ENCODE data around the gene ATF6. TPM values are rescaled to one million over a fixed set of nuclear protein-coding genes. Genes with fewer than 3 reads are reported as not detected.

The ATF6 gene
- polyA plus RNA-seq, 2 of the 4 experiments (the other 2 are of a cell fraction), result 8.6 to 28.0 TPM

DNA sequence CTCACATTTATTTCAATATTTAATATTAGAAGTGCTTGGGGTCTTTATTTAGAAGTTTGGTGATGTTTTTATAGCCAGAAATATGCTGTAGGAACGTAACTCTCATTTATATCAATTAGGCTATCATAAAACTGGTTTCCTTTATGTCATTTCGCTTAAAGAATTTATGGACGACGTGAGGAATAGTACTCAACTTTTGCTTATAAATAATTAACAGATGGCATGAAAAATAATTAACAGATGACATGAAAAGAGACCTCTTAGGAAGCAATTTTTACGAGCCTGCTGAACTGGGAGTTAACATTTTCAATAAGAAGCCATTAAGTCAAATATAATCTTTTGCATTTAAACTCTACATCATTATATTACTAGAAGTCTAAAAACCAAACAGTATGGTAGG lies 134.0 kb downstream of the ATF6 start:
- POLR2A ChIA-PET, result no interaction called here
- H3K27ac ChIP-seq, result no peak overlapping the region
- no peaks in the 10 kb centered on the region for H3K4me1 ChIP-seq
- WGBS (ENCODE audit: missing lambda C conversion rate), result 77% methylated on average over 5 of the region's 5 CpGs
- H3K4me3 ChIP-seq, result no peak overlapping the region
- ATAC-seq (no peak), FAIRE-seq (no peak), DNase-seq (ENCODE audit: low read depth in 1 of 2, low spot score in 1 of 2) (no peak)
- no peak overlapping the region for H3K4me2 ChIP-seq
- TF ChIP-seq SMC3 (IDR thresholded peaks at IDR 0.05), result no peak
- no peak for TF ChIP-seq SREBF2 (IDR thresholded peaks at IDR 0.05)
- TF ChIP-seq FOXS1 (CRISPR knock-in tag; IDR thresholded peaks at IDR 0.05), result no peak
- TF ChIP-seq, protein P1, sequence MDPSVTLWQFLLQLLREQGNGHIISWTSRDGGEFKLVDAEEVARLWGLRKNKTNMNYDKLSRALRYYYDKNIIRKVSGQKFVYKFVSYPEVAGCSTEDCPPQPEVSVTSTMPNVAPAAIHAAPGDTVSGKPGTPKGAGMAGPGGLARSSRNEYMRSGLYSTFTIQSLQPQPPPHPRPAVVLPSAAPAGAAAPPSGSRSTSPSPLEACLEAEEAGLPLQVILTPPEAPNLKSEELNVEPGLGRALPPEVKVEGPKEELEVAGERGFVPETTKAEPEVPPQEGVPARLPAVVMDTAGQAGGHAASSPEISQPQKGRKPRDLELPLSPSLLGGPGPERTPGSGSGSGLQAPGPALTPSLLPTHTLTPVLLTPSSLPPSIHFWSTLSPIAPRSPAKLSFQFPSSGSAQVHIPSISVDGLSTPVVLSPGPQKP (IDR thresholded peaks at IDR 0.05; ENCODE audit: low read depth, low read length), result no peak
- TF ChIP-seq CTCF (IDR thresholded peaks at IDR 0.05), result no peak
- no peak for TF ChIP-seq TP53 (CRISPR knock-in tag; IDR thresholded peaks at IDR 0.05)
- TF ChIP-seq, protein P2, sequence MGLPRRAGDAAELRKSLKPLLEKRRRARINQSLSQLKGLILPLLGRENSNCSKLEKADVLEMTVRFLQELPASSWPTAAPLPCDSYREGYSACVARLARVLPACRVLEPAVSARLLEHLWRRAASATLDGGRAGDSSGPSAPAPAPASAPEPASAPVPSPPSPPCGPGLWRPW (IDR thresholded peaks at IDR 0.05), result no peak
- no peak for TF ChIP-seq CBX2 (IDR thresholded peaks at IDR 0.05; ENCODE audit: borderline replicate concordance, low read depth)
- H3K9me3 ChIP-seq, result no peaks in the 10 kb centered on the region
- CTCF ChIA-PET, result interaction anchor here (1.1 kb wide), 1 partner anchor 10 kb away, joined by 3 read pairs; no protein-coding TSS in a partner anchor

DNA sequence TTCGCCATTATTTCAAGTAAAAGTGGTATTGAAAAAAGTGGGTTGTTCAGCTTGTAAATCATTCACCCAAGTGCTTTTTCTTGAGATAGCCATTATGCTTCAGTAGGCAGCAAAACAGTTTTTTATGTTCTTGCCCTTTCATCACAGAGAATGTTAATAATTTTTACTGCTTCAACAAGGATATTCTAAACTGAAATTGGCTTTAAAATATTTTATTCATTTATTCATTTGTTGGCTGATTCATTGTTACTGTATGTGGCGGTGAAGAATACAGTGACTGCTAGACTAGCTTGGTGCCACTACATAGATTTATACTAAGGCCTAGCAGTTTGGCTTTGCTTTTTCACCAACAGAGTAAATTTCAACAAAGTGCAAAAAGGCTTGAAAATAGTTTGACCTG lies 136.1 kb downstream of the ATF6 start:
- DNase-seq (ENCODE audit: low read depth in 1 of 2, low spot score in 1 of 2), result no peak
- ChIA-PET CTCF (interaction anchor here (1.0 kb wide), 1 partner anchor 93 kb away, joined by 3 read pairs; no protein-coding TSS in a partner anchor), POLR2A (no interaction called here)
- whole genome bisulfite sequencing (ENCODE audit: missing lambda C conversion rate), result 93% methylated on average over 2 of the region's 2 CpGs
- no peak overlapping the region for H3K4me3 ChIP-seq
- 0 out of 3 replicates have a peak, but pooled peaks cover under 1% of the 10 kb centered on the region for H3K4me1 ChIP-seq
- TF ChIP-seq KDM1A (IDR thresholded peaks at IDR 0.05; ENCODE audit: low read depth), result no peak
- no peak for TF ChIP-seq JUNB (IDR thresholded peaks at IDR 0.05)
- TF ChIP-seq TP53 (CRISPR knock-in tag; IDR thresholded peaks at IDR 0.05), result no peak
- no peak for TF ChIP-seq JUN (IDR thresholded peaks at IDR 0.05)
- no peak for TF ChIP-seq ZSCAN20 (CRISPR knock-in tag; IDR thresholded peaks at IDR 0.05)
- TF ChIP-seq, protein P3, sequence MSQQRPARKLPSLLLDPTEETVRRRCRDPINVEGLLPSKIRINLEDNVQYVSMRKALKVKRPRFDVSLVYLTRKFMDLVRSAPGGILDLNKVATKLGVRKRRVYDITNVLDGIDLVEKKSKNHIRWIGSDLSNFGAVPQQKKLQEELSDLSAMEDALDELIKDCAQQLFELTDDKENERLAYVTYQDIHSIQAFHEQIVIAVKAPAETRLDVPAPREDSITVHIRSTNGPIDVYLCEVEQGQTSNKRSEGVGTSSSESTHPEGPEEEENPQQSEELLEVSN (IDR thresholded peaks at IDR 0.05; ENCODE audit: borderline replicate concordance, low read depth), result no peak
- no peak for TF ChIP-seq FOXS1 (CRISPR knock-in tag; IDR thresholded peaks at IDR 0.05)
- no peak overlapping the region for H3K27ac ChIP-seq
- H3K4me2 ChIP-seq, result no peak overlapping the region
- no peak for FAIRE-seq
- ATAC-seq, result no peak
- no peaks in the 10 kb centered on the region for H3K9me3 ChIP-seq

GRCh38 chr1:161905269-161905884 lies 139.3 kb downstream of the ATF6 start:
- no peak for FAIRE-seq
- POLR2A ChIA-PET, result no interaction called here
- CTCF ChIA-PET, result interaction anchor here (0.6 to 2.4 kb wide), 10 partner anchors 8 to 132 kb away, joined by 3 to 10 read pairs (median 4); no protein-coding TSS in a partner anchor
- ATAC-seq, result peak; percentile 80 to 81
- peaks cover 17% of the 10 kb centered on the region for H3K4me1 ChIP-seq
- no peak overlapping the region for H3K4me3 ChIP-seq
- H3K27ac ChIP-seq, result no peak overlapping the region
- no peak overlapping the region for H3K4me2 ChIP-seq
- WGBS (ENCODE audit: missing lambda C conversion rate), result 97% methylated on average over 3 of the region's 3 CpGs
- no peak for TF ChIP-seq GATA3 (IDR thresholded peaks at IDR 0.05; ENCODE audit: borderline replicate concordance)
- no peak for TF ChIP-seq FOSL2 (IDR thresholded peaks at IDR 0.05)
- no peak for TF ChIP-seq FOSL2 (CRISPR knock-in tag; IDR thresholded peaks at IDR 0.05)
- TF ChIP-seq RAD21 (conservative IDR thresholded peaks at IDR 0.05 in 1 of 2, IDR thresholded peaks at IDR 0.05 in 1 of 2), result peak; percentile 28 to 36; a peak in 3 of 5 replicates
- TF ChIP-seq SMC3 (IDR thresholded peaks at IDR 0.05), result peak; percentile 27; the same call in 1 of the 3 replicates
- peak; percentile 44; the same call in 2 of the 3 replicates for TF ChIP-seq CTCF (IDR thresholded peaks at IDR 0.05)
- no peak for TF ChIP-seq KDM1A (IDR thresholded peaks at IDR 0.05; ENCODE audit: low read depth)
- no peaks in the 10 kb centered on the region for H3K9me3 ChIP-seq
- peak; percentile 29 to 50 for DNase-seq (ENCODE audit: low read depth in 1 of 2, low spot score in 1 of 2)
